ENCODE results near the gene HSPA1A. TPM values are rescaled to one million over a fixed set of nuclear protein-coding genes. Genes with fewer than 3 reads are reported as not detected.

HSPA1A gene
- total and polyA plus RNA-seq, 4 donors = 28.8 to 120 (median 77.6) TPM

DNA sequence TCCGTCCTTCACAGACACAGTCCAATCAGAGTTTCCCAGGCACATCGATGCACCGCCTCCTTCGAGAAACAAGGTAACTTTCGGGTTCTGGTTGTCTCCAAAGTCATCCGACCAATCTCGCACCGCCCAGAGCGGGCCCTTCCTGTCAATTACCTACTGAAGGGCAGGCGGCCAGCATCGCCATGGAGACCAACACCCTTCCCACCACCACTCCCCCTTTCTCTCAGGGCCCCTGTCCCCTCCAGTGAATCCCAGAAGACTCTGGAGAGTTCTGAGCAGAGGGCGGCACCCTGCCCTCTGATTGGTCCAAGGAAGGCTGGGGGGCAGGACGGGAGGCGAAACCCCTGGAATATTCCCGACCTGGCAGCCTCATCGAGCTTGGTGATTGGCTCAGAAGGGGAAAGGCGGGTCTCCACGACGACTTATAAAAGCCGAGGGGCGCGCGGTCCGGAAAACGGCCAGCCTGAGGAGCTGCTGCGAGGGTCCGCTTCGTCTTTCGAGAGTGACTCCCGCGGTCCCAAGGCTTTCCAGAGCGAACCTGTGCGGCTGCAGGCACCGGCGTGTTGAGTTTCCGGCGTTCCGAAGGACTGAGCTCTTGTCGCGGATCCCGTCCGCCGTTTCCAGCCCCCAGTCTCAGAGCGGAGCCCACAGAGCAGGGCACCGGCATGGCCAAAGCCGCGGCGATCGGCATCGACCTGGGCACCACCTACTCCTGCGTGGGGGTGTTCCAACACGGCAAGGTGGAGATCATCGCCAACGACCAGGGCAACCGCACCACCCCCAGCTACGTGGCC, 12.1 kb downstream of the HSPA1A start, which contains the start of gene HSPA1B:
Gene HSPA1B (plus strand): TSS at position 453 of the 794 bp plus-strand sequence. CDS start 213 bp downstream, at position 666.
- Histone ChIP-seq H3K9me3 (ENCODE audit: control insufficient read depth in 4 of 4, low read length in 3 of 4) (no peaks in the 10 kb centered on the region), H3K27ac (ENCODE audit: low read depth in 1 of 2, low read length in 2 of 2) (peak within 1 kb of the TSS; percentile 73 to 86), H3K36me3 (ENCODE audit: control insufficient read depth in 4 of 4, insufficient read depth in 3 of 4, low read depth in 1 of 4, low read length in 3 of 4) (no peaks in the 10 kb centered on the region), H3K27me3 (ENCODE audit: control insufficient read depth in 4 of 4, insufficient read depth in 4 of 4, low read length in 3 of 4) (no peaks in the 10 kb centered on the region), H3K4me1 (ENCODE audit: control insufficient read depth in 4 of 4, insufficient read depth in 4 of 4, low read length in 3 of 4) (peaks cover 0 to 18% (median 6%) of the 10 kb centered on the region in 4 donors), H3K4me3 (ENCODE audit: low read depth in 1 of 3, low read length in 3 of 3) (peak within 1 kb of the TSS; percentile 65 to 80 (median 77)), H3K9ac (ENCODE audit: low read depth in 1 of 2, low read length in 2 of 2) (peak within 1 kb of the TSS; percentile 76)
- peak; percentile 98 for DNase-seq (ENCODE audit: low spot score)
- under 1% methylated on average over 52 of the region's 56 CpGs for WGBS
- TF ChIP-seq, protein P1, sequence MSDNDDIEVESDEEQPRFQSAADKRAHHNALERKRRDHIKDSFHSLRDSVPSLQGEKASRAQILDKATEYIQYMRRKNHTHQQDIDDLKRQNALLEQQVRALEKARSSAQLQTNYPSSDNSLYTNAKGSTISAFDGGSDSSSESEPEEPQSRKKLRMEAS (IDR thresholded peaks at IDR 0.05) = no peak
- peak; percentile 8 for TF ChIP-seq FOXA1 (IDR thresholded peaks at IDR 0.05)
- no peak for TF ChIP-seq HNF4G (IDR thresholded peaks at IDR 0.05)
- peak; percentile 85 for TF ChIP-seq TAF1 (conservative IDR thresholded peaks at IDR 0.05)
- TF ChIP-seq RXRA (IDR thresholded peaks at IDR 0.05) = peak in 1 of 2 donors; percentile 30
- no peak for TF ChIP-seq FOXA2 (IDR thresholded peaks at IDR 0.05)
- TF ChIP-seq EGR1 (IDR thresholded peaks at IDR 0.05; ENCODE audit: low read depth in 2 of 2) = peak in 1 of 2 donors; percentile 49
- TF ChIP-seq HNF4A (conservative IDR thresholded peaks at IDR 0.05) = peak; percentile 44 to 60
- TF ChIP-seq NR2F2 (IDR thresholded peaks at IDR 0.05) = peak; percentile 47
- TF ChIP-seq, protein P2, sequence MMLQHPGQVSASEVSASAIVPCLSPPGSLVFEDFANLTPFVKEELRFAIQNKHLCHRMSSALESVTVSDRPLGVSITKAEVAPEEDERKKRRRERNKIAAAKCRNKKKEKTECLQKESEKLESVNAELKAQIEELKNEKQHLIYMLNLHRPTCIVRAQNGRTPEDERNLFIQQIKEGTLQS (IDR thresholded peaks at IDR 0.05) = no peak
- TF ChIP-seq, protein P3, sequence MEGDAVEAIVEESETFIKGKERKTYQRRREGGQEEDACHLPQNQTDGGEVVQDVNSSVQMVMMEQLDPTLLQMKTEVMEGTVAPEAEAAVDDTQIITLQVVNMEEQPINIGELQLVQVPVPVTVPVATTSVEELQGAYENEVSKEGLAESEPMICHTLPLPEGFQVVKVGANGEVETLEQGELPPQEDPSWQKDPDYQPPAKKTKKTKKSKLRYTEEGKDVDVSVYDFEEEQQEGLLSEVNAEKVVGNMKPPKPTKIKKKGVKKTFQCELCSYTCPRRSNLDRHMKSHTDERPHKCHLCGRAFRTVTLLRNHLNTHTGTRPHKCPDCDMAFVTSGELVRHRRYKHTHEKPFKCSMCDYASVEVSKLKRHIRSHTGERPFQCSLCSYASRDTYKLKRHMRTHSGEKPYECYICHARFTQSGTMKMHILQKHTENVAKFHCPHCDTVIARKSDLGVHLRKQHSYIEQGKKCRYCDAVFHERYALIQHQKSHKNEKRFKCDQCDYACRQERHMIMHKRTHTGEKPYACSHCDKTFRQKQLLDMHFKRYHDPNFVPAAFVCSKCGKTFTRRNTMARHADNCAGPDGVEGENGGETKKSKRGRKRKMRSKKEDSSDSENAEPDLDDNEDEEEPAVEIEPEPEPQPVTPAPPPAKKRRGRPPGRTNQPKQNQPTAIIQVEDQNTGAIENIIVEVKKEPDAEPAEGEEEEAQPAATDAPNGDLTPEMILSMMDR (IDR thresholded peaks at IDR 0.05; ENCODE audit: low read depth, low read length, missing input control) = no peak
- TF ChIP-seq, protein P4, sequence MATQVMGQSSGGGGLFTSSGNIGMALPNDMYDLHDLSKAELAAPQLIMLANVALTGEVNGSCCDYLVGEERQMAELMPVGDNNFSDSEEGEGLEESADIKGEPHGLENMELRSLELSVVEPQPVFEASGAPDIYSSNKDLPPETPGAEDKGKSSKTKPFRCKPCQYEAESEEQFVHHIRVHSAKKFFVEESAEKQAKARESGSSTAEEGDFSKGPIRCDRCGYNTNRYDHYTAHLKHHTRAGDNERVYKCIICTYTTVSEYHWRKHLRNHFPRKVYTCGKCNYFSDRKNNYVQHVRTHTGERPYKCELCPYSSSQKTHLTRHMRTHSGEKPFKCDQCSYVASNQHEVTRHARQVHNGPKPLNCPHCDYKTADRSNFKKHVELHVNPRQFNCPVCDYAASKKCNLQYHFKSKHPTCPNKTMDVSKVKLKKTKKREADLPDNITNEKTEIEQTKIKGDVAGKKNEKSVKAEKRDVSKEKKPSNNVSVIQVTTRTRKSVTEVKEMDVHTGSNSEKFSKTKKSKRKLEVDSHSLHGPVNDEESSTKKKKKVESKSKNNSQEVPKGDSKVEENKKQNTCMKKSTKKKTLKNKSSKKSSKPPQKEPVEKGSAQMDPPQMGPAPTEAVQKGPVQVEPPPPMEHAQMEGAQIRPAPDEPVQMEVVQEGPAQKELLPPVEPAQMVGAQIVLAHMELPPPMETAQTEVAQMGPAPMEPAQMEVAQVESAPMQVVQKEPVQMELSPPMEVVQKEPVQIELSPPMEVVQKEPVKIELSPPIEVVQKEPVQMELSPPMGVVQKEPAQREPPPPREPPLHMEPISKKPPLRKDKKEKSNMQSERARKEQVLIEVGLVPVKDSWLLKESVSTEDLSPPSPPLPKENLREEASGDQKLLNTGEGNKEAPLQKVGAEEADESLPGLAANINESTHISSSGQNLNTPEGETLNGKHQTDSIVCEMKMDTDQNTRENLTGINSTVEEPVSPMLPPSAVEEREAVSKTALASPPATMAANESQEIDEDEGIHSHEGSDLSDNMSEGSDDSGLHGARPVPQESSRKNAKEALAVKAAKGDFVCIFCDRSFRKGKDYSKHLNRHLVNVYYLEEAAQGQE (IDR thresholded peaks at IDR 0.05) = peak; percentile 96
- peak in 1 of 2 donors; percentile 20 for TF ChIP-seq GABPA (IDR thresholded peaks at IDR 0.05 in 1 of 2, conservative IDR thresholded peaks at IDR 0.05 in 1 of 2)
- TF ChIP-seq, protein P5, sequence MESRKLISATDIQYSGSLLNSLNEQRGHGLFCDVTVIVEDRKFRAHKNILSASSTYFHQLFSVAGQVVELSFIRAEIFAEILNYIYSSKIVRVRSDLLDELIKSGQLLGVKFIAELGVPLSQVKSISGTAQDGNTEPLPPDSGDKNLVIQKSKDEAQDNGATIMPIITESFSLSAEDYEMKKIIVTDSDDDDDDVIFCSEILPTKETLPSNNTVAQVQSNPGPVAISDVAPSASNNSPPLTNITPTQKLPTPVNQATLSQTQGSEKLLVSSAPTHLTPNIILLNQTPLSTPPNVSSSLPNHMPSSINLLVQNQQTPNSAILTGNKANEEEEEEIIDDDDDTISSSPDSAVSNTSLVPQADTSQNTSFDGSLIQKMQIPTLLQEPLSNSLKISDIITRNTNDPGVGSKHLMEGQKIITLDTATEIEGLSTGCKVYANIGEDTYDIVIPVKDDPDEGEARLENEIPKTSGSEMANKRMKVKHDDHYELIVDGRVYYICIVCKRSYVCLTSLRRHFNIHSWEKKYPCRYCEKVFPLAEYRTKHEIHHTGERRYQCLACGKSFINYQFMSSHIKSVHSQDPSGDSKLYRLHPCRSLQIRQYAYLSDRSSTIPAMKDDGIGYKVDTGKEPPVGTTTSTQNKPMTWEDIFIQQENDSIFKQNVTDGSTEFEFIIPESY (IDR thresholded peaks at IDR 0.05) = peak; percentile 87
- peak; percentile 98 for TF ChIP-seq YY1 (IDR thresholded peaks at IDR 0.05)
- no peak for TF ChIP-seq RAD21 (IDR thresholded peaks at IDR 0.05)
- peak; percentile 90 for TF ChIP-seq SP1 (IDR thresholded peaks at IDR 0.05)
- peak; percentile 48 to 56 for TF ChIP-seq JUND (IDR thresholded peaks at IDR 0.05)
